ENCODE measurements around the gene ITFG1.
A peak's percentile ranks its signal among the peaks of the same experiment; 100 is the strongest.

ITFG1 gene

GRCh38 chr16:47317465-47318240 is 143.2 kb downstream of the ITFG1 start:
- H3K9me3 Mint-ChIP-seq: no peaks in the 10 kb centered on the region
- peak in 1 of 2 donors; percentile 10 for ATAC-seq (replicated peaks)
- H3K27ac Mint-ChIP-seq: no peak overlapping the region
- H3K27me3 Mint-ChIP-seq: no peaks in the 10 kb centered on the region
- DNase-seq: no peak
- peaks cover 0 to 2% of the 10 kb centered on the region in 2 donors for H3K4me1 Mint-ChIP-seq
- peaks cover 8 to 14% of the 10 kb centered on the region in 2 donors for H3K36me3 Mint-ChIP-seq
- H3K4me3 Mint-ChIP-seq: no peak overlapping the region

- DNase-seq: no peak
- no peak for ATAC-seq (replicated peaks)
- no peaks in the 10 kb centered on the region for H3K27me3 Mint-ChIP-seq
- no peaks in the 10 kb centered on the region for H3K9me3 Mint-ChIP-seq
- H3K4me3 Mint-ChIP-seq: no peak overlapping the region
- H3K36me3 Mint-ChIP-seq: peaks cover 8 to 14% of the 10 kb centered on the region in 2 donors
- no peak overlapping the region for H3K27ac Mint-ChIP-seq
- H3K4me1 Mint-ChIP-seq: peaks cover 0 to 2% of the 10 kb centered on the region in 2 donors
These were observed 144.3 kb downstream of the ITFG1 start for GRCh38 chr16:47316442-47317015.

GRCh38 chr16:47311738-47312505 is 148.9 kb downstream of the ITFG1 start:
- DNase-seq (no peak), ATAC-seq (replicated peaks) (no peak)
- Mint-ChIP-seq H3K4me1 (peaks cover 0 to 2% of the 10 kb centered on the region in 2 donors), H3K27me3 (no peaks in the 10 kb centered on the region), H3K9me3 (peaks cover 2 to 3% of the 10 kb centered on the region in 2 donors), H3K4me3 (no peak overlapping the region), H3K27ac (no peak overlapping the region), H3K36me3 (peaks cover 17 to 18% of the 10 kb centered on the region in 2 donors)

DNA sequence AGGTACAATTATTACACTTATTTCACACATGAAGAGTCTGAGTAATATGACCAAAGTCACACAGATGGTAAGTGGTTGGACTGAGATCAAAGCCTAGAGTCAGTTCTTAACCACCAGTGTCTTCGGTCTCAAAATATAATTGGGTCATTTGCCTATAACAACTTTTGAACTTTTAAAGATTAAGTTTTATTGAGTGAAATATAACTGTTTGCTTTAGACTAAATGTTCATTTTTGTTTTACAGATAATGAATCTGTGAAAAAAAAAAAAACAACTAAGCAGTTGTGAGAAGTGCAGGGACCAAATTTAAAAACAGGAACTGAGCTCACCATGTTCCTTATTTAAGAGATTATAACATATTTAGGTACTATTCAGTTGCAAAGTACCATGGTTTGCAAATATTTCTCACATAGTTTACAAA is 150.1 kb downstream of the ITFG1 start:
- Mint-ChIP-seq H3K27ac (no peak overlapping the region), H3K4me1 (peaks cover 0 to 2% of the 10 kb centered on the region in 2 donors), H3K27me3 (no peaks in the 10 kb centered on the region), H3K36me3 (peaks cover 17 to 21% of the 10 kb centered on the region in 2 donors), H3K4me3 (no peak overlapping the region), H3K9me3 (peaks cover 2 to 3% of the 10 kb centered on the region in 2 donors)
- DNase-seq (no peak), ATAC-seq (replicated peaks) (no peak)

GRCh38 chr16:47309581-47310312 is 151.1 kb downstream of the ITFG1 start:
- peaks cover 2 to 3% of the 10 kb centered on the region in 2 donors for H3K9me3 Mint-ChIP-seq
- peaks cover 25 to 30% of the 10 kb centered on the region in 2 donors for H3K36me3 Mint-ChIP-seq
- DNase-seq (no peak), ATAC-seq (replicated peaks) (no peak)
- H3K27ac Mint-ChIP-seq: no peak overlapping the region
- peaks cover 0 to 2% of the 10 kb centered on the region in 2 donors for H3K4me1 Mint-ChIP-seq
- no peaks in the 10 kb centered on the region for H3K27me3 Mint-ChIP-seq
- H3K4me3 Mint-ChIP-seq: no peak overlapping the region

DNA sequence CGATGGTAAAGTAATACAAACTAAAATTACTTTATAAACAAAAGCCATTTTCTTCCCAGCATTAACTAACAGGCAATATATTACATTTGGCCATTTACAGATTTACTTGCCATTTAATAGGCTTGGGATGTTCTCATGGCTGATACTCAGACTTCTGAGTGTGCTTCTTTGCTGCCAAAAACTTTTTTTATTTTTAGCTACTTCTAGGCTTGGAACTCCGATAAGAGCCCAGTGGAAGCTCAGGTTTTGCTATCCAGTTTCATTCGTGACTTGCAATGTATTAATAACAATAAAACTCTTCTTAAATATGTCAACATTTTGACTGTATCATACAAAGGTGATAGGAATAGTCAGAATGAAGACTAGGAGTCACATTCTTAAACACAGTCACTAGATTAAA is 152.3 kb downstream of the ITFG1 start:
- H3K36me3 Mint-ChIP-seq: peaks cover 30 to 35% of the 10 kb centered on the region in 2 donors
- H3K4me3 Mint-ChIP-seq: no peak overlapping the region
- DNase-seq (no peak), ATAC-seq (replicated peaks) (no peak)
- peaks cover 2 to 3% of the 10 kb centered on the region in 2 donors for H3K9me3 Mint-ChIP-seq
- H3K4me1 Mint-ChIP-seq: peaks cover 0 to 2% of the 10 kb centered on the region in 2 donors
- no peak overlapping the region for H3K27ac Mint-ChIP-seq
- no peaks in the 10 kb centered on the region for H3K27me3 Mint-ChIP-seq

DNA sequence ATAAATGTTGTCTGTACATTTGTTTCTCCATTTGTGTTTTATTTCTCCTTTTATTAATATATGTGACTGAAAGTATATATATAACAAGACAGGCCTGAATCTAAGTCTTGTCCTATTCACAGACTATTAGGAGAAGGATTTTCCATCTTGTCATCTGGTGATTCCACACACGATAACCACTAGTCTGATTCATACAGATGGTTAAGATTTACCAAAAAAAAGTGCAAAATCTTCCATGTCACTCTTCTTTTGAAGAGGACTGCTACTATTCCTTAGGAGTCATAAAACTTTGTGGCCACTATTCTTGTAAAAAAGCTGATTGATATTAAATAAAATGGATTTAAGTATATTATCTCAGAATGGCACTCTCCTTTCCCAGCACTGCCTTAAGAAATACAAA is 156.3 kb downstream of the ITFG1 start:
- ATAC-seq (replicated peaks) (no peak), DNase-seq (no peak)
- Mint-ChIP-seq H3K4me3 (no peak overlapping the region), H3K27me3 (no peaks in the 10 kb centered on the region), H3K4me1 (no peaks in the 10 kb centered on the region), H3K9me3 (peaks cover 2 to 3% of the 10 kb centered on the region in 2 donors), H3K27ac (no peak overlapping the region), H3K36me3 (peaks cover 48 to 52% of the 10 kb centered on the region in 2 donors)

- Mint-ChIP-seq H3K27ac (no peak overlapping the region), H3K4me1 (no peaks in the 10 kb centered on the region), H3K4me3 (no peak overlapping the region), H3K36me3 (peaks cover 62 to 74% of the 10 kb centered on the region in 2 donors), H3K27me3 (no peaks in the 10 kb centered on the region), H3K9me3 (peaks cover 12 to 17% of the 10 kb centered on the region in 2 donors)
- DNase-seq (no peak), ATAC-seq (replicated peaks) (no peak)
These were observed 161.3 kb downstream of the ITFG1 start for GRCh38 chr16:47299587-47299986.

GRCh38 chr16:47284999-47285398 is 175.9 kb downstream of the ITFG1 start:
- ATAC-seq (replicated peaks): no peak
- Mint-ChIP-seq H3K4me1 (no peaks in the 10 kb centered on the region), H3K27ac (no peak overlapping the region), H3K27me3 (no peaks in the 10 kb centered on the region), H3K9me3 (peaks cover 7% of the 10 kb centered on the region in 2 donors), H3K36me3 (peaks cover 47 to 50% of the 10 kb centered on the region in 2 donors), H3K4me3 (no peak overlapping the region)
- DNase-seq: no peak

GRCh38 chr16:47278306-47278970 is 182.4 kb downstream of the ITFG1 start:
- DNase-seq: no peak
- no peak for ATAC-seq (replicated peaks)
- H3K4me3 Mint-ChIP-seq: no peak overlapping the region
- H3K9me3 Mint-ChIP-seq: no peaks in the 10 kb centered on the region
- no peaks in the 10 kb centered on the region for H3K27me3 Mint-ChIP-seq
- H3K36me3 Mint-ChIP-seq: peaks cover 17 to 22% of the 10 kb centered on the region in 2 donors
- H3K4me1 Mint-ChIP-seq: no peaks in the 10 kb centered on the region
- no peak overlapping the region for H3K27ac Mint-ChIP-seq

GRCh38 chr16:47276522-47276921 is 184.3 kb downstream of the ITFG1 start:
- Mint-ChIP-seq H3K4me3 (no peak overlapping the region), H3K36me3 (peaks cover 22 to 28% of the 10 kb centered on the region in 2 donors), H3K4me1 (no peaks in the 10 kb centered on the region), H3K27me3 (no peaks in the 10 kb centered on the region), H3K27ac (no peak overlapping the region), H3K9me3 (peaks cover 0 to 8% of the 10 kb centered on the region in 2 donors)
- DNase-seq: no peak
- ATAC-seq (replicated peaks): no peak

GRCh38 chr16:47262938-47263337 is 197.9 kb downstream of the ITFG1 start:
- Mint-ChIP-seq H3K4me1 (peaks cover 0 to 2% of the 10 kb centered on the region in 2 donors), H3K27me3 (no peaks in the 10 kb centered on the region), H3K9me3 (no peaks in the 10 kb centered on the region), H3K27ac (no peak overlapping the region), H3K4me3 (no peak overlapping the region), H3K36me3 (peaks cover 36 to 41% of the 10 kb centered on the region in 2 donors)
- no peak for DNase-seq
- no peak for ATAC-seq (replicated peaks)

DNA sequence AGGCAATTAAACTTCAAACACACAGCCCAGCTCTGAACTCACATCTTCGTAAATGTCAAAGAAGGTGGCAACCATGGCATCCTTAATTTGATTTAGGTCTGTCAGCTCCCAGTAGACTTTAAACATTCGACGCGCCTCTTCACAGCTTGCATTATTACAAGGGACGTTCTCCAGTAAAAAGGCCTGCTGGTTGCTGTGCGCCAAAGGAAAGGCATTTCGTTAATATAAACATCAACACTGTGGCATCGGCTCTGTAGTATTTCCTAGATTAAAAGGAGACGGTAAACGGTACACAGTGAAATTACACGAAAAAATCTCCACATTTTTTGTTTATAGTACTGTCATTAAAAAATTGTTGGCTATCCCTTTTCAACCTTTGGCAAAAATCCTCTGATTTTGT is 200.4 kb downstream of the ITFG1 start:
- H3K27ac Mint-ChIP-seq: no peak overlapping the region

More for the DNA sequence above, 200.4 kb downstream of the ITFG1 start:
- Mint-ChIP-seq H3K4me3 (no peak overlapping the region), H3K9me3 (no peaks in the 10 kb centered on the region), H3K36me3 (peaks cover 42 to 47% of the 10 kb centered on the region in 2 donors), H3K27me3 (no peaks in the 10 kb centered on the region), H3K4me1 (no peaks in the 10 kb centered on the region)
- DNase-seq (no peak), ATAC-seq (replicated peaks) (no peak)
